H1 (cell line): Measurements from ENCODE around the gene ARMC3. TPM values are rescaled to one million over a fixed set of nuclear protein-coding genes. Genes with fewer than 3 reads are reported as not detected.
A peak's percentile ranks its signal among the peaks of the same experiment; 100 is the strongest.

Experiments
- CTCF ChIA-PET: fragments of 300-600 bp; sonication (Branson Sonifier 250); formaldehyde crosslinking; loops from one replicate; lab custom pipeline; 2021; ENCODE audit not compliant: partially characterized antibody; lab: Charles Lee
- POLR2A ChIA-PET: fragments of 300-600 bp; sonication (Branson Sonifier 250); formaldehyde crosslinking; loops from one replicate; lab custom pipeline; 2021; ENCODE audit warnings: inconsistent platforms; ENCODE audit not compliant: partially characterized antibody; lab: Charles Lee
- DNase-seq, 2 experiments: peaks; one replicate each; pipeline versions ENCODE4 v3.0.0 to v3.0.0-alpha.2; 2010 to 2022; ENCODE audit warnings: low spot score in 2 of 2, low read depth in 1 of 2, mixed read lengths in 1 of 2
- FAIRE-seq: peaks from 2 replicates; lab custom pipeline; 2011; peaks lifted over from hg19 to GRCh38; lab: Jason Lieb, UNC
- H2AFZ ChIP-seq: 2 replicates; pipeline ENCODE4 v1.8.1; 2012; ENCODE audit warnings: low read length, inconsistent platforms
- H2AK5ac ChIP-seq: 2 replicates; pipeline ENCODE4 v1.6.1; 2013; ENCODE audit warnings: low read depth, low read length
- H2BK120ac ChIP-seq: replicated peaks from 2 replicates; pipeline ENCODE3; 2013; ENCODE audit warnings: low read depth, low read length, inconsistent platforms
- H2BK12ac ChIP-seq: 2 replicates; pipeline ENCODE4 v1.6.1; 2013; ENCODE audit warnings: low read depth, low read length
- H2BK15ac ChIP-seq: 2 replicates; pipeline ENCODE4 v1.6.1; 2013; ENCODE audit warnings: low read length
- H2BK20ac ChIP-seq: 2 replicates; pipeline ENCODE4 v1.6.1; 2013; ENCODE audit warnings: low read length
- H2BK5ac ChIP-seq: 2 replicates; pipeline ENCODE4 v1.6.1; 2013; ENCODE audit warnings: low read depth, low read length
- H3K14ac ChIP-seq: 2 replicates; pipeline ENCODE4 v1.6.1; 2013; ENCODE audit warnings: inconsistent platforms; ENCODE audit not compliant: insufficient read length
- H3K18ac ChIP-seq: 2 replicates; pipeline ENCODE4 v1.6.1; 2013; ENCODE audit warnings: low read length; ENCODE audit errors: extremely low read depth
- H3K23ac ChIP-seq: 2 replicates; pipeline ENCODE4 v1.6.1; 2013; ENCODE audit warnings: inconsistent platforms; ENCODE audit not compliant: insufficient read length
- H3K23me2 ChIP-seq: 2 replicates; pipeline ENCODE4 v1.6.1; 2013; ENCODE audit warnings: low read depth, low read length
- H3K27ac ChIP-seq: 2 replicates; pipeline ENCODE4 v1.6.1; 2011; ENCODE audit warnings: low read depth, low read length, inconsistent platforms
- H3K27me3 ChIP-seq, 4 experiments: replicated peaks in 1 of 4; 1 replicate in 1 of 4; 2 replicates in 3 of 4; pipeline versions ENCODE4 v1.6.1 to v1.8.1; 2011 to 2013; ENCODE audit warnings: low read length in 3 of 4, mild to moderate bottlenecking in 3 of 4, inconsistent platforms in 2 of 4, mixed read lengths in 2 of 4, moderate library complexity in 1 of 4; ENCODE audit not compliant: control insufficient read depth in 3 of 4, insufficient read depth in 3 of 4; ENCODE audit errors: extremely low read depth in 1 of 4
- H3K36me3 ChIP-seq, 4 experiments: 2 replicates each; pipeline versions ENCODE4 v1.6.1 to v1.8.1; 2011 to 2013; ENCODE audit warnings: mild to moderate bottlenecking in 4 of 4, low read length in 3 of 4, moderate library complexity in 2 of 4, control low read depth in 1 of 4, inconsistent platforms in 1 of 4; ENCODE audit not compliant: insufficient read depth in 4 of 4, control insufficient read depth in 2 of 4
- H3K4ac ChIP-seq: replicated peaks from 2 replicates; pipeline ENCODE3; 2013; ENCODE audit warnings: low read length, low read depth, mixed read lengths, inconsistent platforms; ENCODE audit not compliant: insufficient read length
- H3K4me1 ChIP-seq, 4 experiments: replicated peaks in 1 of 4; 1 replicate in 1 of 4; 2 replicates in 3 of 4; pipeline versions ENCODE4 v1.6.1 to v1.8.1; 2011 to 2013; ENCODE audit warnings: low read length in 3 of 4, inconsistent platforms in 2 of 4, mixed read lengths in 1 of 4; ENCODE audit not compliant: insufficient read depth in 4 of 4, control insufficient read depth in 3 of 4
- H3K4me2 ChIP-seq, 2 experiments: 2 replicates each; pipeline versions ENCODE4 v1.6.1 to v1.8.1; 2011 to 2013; ENCODE audit warnings: low read depth in 2 of 2, low read length in 2 of 2, control low read depth in 1 of 2, inconsistent platforms in 1 of 2, mild to moderate bottlenecking in 1 of 2; ENCODE audit not compliant: insufficient read depth in 1 of 2
- H3K4me3 ChIP-seq, 4 experiments: fragments of 200-600, 300-600 bp in 1 of 4; sonication (generic), shearing (Covaris generic), sonication (Bioruptor Twin) in 1 of 4; 2 replicates each; pipeline versions ENCODE4 v1.5.1 to v1.8.1; 2011 to 2016; ENCODE audit warnings: low read length in 4 of 4, low read depth in 3 of 4, control low read depth in 2 of 4, inconsistent platforms in 2 of 4, mild to moderate bottlenecking in 2 of 4, mixed read lengths in 1 of 4, moderate library complexity in 1 of 4; ENCODE audit not compliant: insufficient read depth in 2 of 4; ENCODE audit errors: extremely low read depth in 1 of 4
- H3K56ac ChIP-seq: replicated peaks from 2 replicates; pipeline ENCODE3; 2013; ENCODE audit warnings: low read depth, mild to moderate bottlenecking, mixed read lengths, low read length, inconsistent platforms; ENCODE audit not compliant: insufficient read length
- H3K79me1 ChIP-seq: 2 replicates; pipeline ENCODE4 v1.6.1; 2013; ENCODE audit warnings: low read depth, low read length, control low read depth
- H3K79me2 ChIP-seq, 2 experiments: 2 replicates each; pipeline versions ENCODE4 v1.6.1 to v1.8.1; 2012 to 2013; ENCODE audit warnings: low read length in 2 of 2, mild to moderate bottlenecking in 2 of 2, inconsistent platforms in 1 of 2; ENCODE audit not compliant: insufficient read depth in 2 of 2, control insufficient read depth in 1 of 2
- H3K9ac ChIP-seq, 4 experiments: replicated peaks in 1 of 4; 1 replicate in 1 of 4; 2 replicates in 3 of 4; pipeline versions ENCODE4 v1.6.1 to v1.8.1; 2011 to 2013; ENCODE audit warnings: low read depth in 3 of 4, low read length in 3 of 4, control low read depth in 2 of 4, mild to moderate bottlenecking in 2 of 4, moderate library complexity in 2 of 4, inconsistent platforms in 1 of 4; ENCODE audit errors: extremely low read depth in 1 of 4
- H3K9me3 ChIP-seq, 2 experiments: 2 replicates each; pipeline versions ENCODE4 v1.6.1 to v1.8.1; 2012 to 2013; ENCODE audit warnings: mild to moderate bottlenecking in 2 of 2, moderate library complexity in 2 of 2, control low read depth in 1 of 2, inconsistent platforms in 1 of 2, low read depth in 1 of 2, low read length in 1 of 2, mixed read lengths in 1 of 2; ENCODE audit not compliant: insufficient read depth in 2 of 2
- H4K20me1 ChIP-seq, 2 experiments: replicated peaks in 1 of 2; 2 replicates each; pipeline versions ENCODE3 to v1.8.1; 2011 to 2013; ENCODE audit warnings: inconsistent platforms in 2 of 2, low read length in 2 of 2, mild to moderate bottlenecking in 1 of 2; ENCODE audit not compliant: insufficient read depth in 2 of 2, control insufficient read depth in 1 of 2
- H4K5ac ChIP-seq: 2 replicates; pipeline ENCODE4 v1.6.1; 2013; ENCODE audit warnings: low read length, low read depth, mixed read lengths, inconsistent platforms; ENCODE audit not compliant: insufficient read length
- H4K8ac ChIP-seq: 2 replicates; pipeline ENCODE4 v1.8.0; 2013; ENCODE audit warnings: mild to moderate bottlenecking, moderate library complexity, low read length, inconsistent platforms; ENCODE audit not compliant: insufficient read depth; ENCODE audit errors: extremely low read depth
- H4K91ac ChIP-seq: replicated peaks from 2 replicates; pipeline ENCODE3; 2013; ENCODE audit warnings: low read length, mixed read lengths, inconsistent platforms; ENCODE audit not compliant: insufficient read length
- HDAC6 ChIP-seq: IDR thresholded peaks from one replicate; pipeline ENCODE4 v1.7.1; 2012; ENCODE audit warnings: low read depth, mild to moderate bottlenecking, inconsistent platforms, low read length, moderate library complexity
- RAD21 ChIP-seq, 2 experiments: IDR thresholded peaks in 1 of 2; conservative IDR thresholded peaks in 1 of 2; 2 replicates each; pipeline ENCODE4 v1.6.1; 2011; ENCODE audit warnings: low read depth in 2 of 2, low read length in 2 of 2, improper control_type of control experiment in 1 of 2, inconsistent platforms in 1 of 2, mild to moderate bottlenecking in 1 of 2, moderate library complexity in 1 of 2
- WGBS, 2 experiments: shearing (Covaris generic) in 1 of 2; methylation state at CpG; one replicate each; pipeline versions ENCODE4 v1.1.6 to v1.1.7; 2013 to 2015; ENCODE audit warnings: low lambda C conversion rate in 2 of 2, mixed read lengths in 2 of 2, inconsistent platforms in 1 of 2, low coverage in 1 of 2, missing lambda C conversion rate in 1 of 2; ENCODE audit not compliant: insufficient replicate concordance in 2 of 2, insufficient coverage in 1 of 2, insufficient read length in 1 of 2; ENCODE audit errors: extremely low coverage in 1 of 2, missing lambda C conversion rate in 1 of 2; 5-methylcytosine and 5-hydroxymethylcytosine counted together
- polyA plus RNA-seq, 7 experiments: library from polyadenylated mRNA; depleted of rRNA in 3 of 7; stranded (reverse) in 5 of 7; unstranded in 2 of 7; fragments of >200 nt in 5 of 7; fragments of 200-250 nt in 2 of 7; gene quantifications; 1 replicate in 5 of 7; 2 replicates in 1 of 7; 4 replicates in 1 of 7; pipeline versions ENCODE4 v1.2.1 to v1.2.3, GENCODE V29; 2011 to 2013; ENCODE audit warnings: missing spikeins in 2 of 7, mixed read lengths in 2 of 7
- total RNA-seq: library from RNA; stranded (reverse); fragmentation: NEBNext Ultra II Directional; extraction: Animal tissue kit (Norgen Biotek cat#: 25700); gene quantifications from 2 replicates; pipeline ENCODE4 v1.2.1, GENCODE V29; 2021
- TF ChIP-seq, protein P1 (sequence below): IDR thresholded peaks from 2 replicates; pipeline ENCODE4 v1.6.1; 2012; ENCODE audit warnings: inconsistent platforms

The ARMC3 gene
- total and polyA plus RNA-seq, 2 of the 8 experiments (the other 6 are each of a cell fraction or from before 2014, with no cell fraction given) = 0.15 TPM

GRCh38 chr10:22911889-22912762, 15.7 kb upstream of the ARMC3 start:
- Histone ChIP-seq H3K4ac (no peak overlapping the region), H3K23me2 (no peaks in the 10 kb centered on the region), H3K4me2 (no peak overlapping the region), H3K36me3 (no peaks in the 10 kb centered on the region), H3K18ac (no peak overlapping the region), H2AFZ (peak overlapping the region; percentile 30; the same call in 1 of the 2 replicates), H4K8ac (no peak overlapping the region), H3K23ac (no peak overlapping the region), H3K9me3 (peaks cover 19 to 21% of the 10 kb centered on the region in 2 experiments), H3K14ac (no peak overlapping the region), H3K4me3 (no peak overlapping the region), H2BK15ac (no peak overlapping the region), H2AK5ac (no peak overlapping the region), H3K56ac (no peak overlapping the region), H2BK120ac (no peak overlapping the region), H3K79me1 (no peaks in the 10 kb centered on the region), H2BK20ac (no peak overlapping the region), H3K27ac (no peak overlapping the region), H3K4me1 (no peaks in the 10 kb centered on the region), H3K9ac (no peak overlapping the region), H4K20me1 (no peaks in the 10 kb centered on the region), H2BK12ac (no peak overlapping the region), H4K5ac (no peak overlapping the region), H2BK5ac (no peak overlapping the region), H4K91ac (no peak overlapping the region), H3K79me2 (no peaks in the 10 kb centered on the region), H3K27me3 (no peaks in the 10 kb centered on the region)
- TF ChIP-seq RAD21 (IDR thresholded peaks at IDR 0.05 in 1 of 2, conservative IDR thresholded peaks at IDR 0.05 in 1 of 2; ENCODE audit: low read depth in 2 of 2, low read length in 2 of 2) = 0 out of 4 replicates have a peak, but pooled peaks of 1 of the 2 experiments have one; percentile 2
- TF ChIP-seq, protein P1, sequence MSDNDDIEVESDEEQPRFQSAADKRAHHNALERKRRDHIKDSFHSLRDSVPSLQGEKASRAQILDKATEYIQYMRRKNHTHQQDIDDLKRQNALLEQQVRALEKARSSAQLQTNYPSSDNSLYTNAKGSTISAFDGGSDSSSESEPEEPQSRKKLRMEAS = no peak
- no peak for TF ChIP-seq HDAC6
- no peak for DNase-seq
- ChIA-PET POLR2A (interaction anchor here (0.6 to 0.7 kb wide), 2 partner anchors 259 to 418 kb away, joined by 4 read pairs; no protein-coding TSS in a partner anchor), CTCF (no interaction called here)
- WGBS, 2 experiments = 92% methylated on average over 10 of the region's 10 CpGs; no CpG with 5 or more reads in 1 of the 2 experiments
- no peak for FAIRE-seq
